ENCODE data around the gene ARHGAP8.
"Not testable (repeated sequence)": the region's sequence is repeated elsewhere in the genome, so short reads cannot be mapped to it uniquely, and the experiment has no call there.

Gene ARHGAP8

DNA sequence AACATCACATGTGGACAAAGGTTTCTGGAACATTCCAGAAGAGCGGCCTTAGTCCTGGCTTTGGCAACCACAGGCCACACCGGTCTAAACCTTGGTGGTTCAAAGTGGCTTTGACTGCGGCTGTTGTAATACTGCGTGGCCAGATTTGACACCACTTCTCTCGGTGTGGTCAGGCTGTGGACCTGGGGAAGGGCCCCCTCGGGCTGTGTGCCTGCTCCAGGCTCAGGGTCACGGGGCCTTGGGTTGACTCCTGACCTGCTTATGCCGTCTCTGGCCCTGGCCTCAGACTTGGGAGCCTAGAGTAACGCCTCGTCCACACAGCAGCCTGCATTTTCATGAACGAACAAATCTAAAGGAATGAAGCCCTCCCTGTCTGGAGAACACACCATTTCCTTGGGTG is 139.4 kb downstream of the ARHGAP8 start:
- FAIRE-seq: no peak

DNA sequence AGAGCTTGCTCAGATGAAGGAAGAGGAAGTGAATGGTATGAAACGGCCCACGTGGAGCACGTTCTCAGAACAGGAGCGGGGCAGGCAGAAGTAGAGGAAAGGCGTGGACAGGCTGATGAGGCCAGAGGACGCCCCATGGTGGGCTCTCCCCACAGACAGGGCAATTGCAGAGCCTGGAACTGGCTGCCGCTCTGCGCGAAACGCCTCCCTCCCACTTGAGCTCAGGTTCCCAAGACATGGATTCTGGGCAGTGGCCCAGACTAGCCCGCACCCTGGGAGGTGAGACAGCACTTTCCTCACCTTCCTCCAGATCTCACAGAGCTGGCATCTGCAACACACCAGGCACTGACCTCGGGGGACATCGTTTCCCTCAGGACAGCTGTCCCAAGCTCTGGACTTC is 139.9 kb downstream of the ARHGAP8 start:
- FAIRE-seq: no peak

DNA sequence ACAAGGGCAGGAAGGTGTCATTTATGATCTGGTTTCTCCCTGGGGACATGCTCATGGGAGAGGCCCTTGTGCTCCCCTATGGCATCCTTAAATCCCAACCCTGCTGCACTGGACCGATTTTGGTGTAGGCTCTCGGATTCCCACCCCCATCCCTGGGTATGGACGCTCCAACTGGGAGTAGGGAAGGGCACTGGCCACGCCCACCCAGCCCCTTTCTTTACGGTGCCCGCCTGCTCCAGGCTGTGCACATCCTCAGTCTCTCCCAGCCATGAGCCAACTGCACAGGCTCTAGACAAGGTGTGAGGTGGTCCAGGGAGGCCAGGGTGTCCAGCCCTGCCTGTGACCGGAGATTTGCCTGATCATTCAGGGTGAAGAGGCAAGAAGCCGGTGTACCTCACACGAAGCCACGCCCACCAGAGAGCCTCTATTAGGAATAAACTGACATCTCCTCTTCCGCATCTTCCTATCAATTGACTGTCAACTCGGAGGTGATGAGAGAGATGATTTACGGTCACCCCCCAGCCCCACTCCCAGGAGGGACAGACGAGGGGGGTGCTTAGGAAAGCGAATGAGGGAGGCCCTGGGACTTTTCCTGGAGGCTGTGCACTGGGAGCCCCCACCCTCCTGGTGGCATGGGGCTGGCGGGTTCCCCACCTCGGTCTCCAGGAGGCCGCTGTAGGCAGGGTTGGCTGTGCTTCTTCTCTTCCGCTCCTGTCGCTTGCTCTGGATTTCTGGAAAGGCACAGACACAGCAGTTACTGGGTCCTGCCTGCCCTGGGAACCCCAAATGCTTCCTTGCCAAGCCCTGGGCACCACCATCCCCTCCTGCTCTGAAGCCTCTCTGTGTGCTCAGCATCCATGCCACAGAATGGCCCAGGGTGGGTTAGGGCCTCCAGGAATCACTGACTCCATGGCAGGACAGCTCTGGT is 140.7 kb downstream of the ARHGAP8 start:
- no peak for FAIRE-seq

DNA sequence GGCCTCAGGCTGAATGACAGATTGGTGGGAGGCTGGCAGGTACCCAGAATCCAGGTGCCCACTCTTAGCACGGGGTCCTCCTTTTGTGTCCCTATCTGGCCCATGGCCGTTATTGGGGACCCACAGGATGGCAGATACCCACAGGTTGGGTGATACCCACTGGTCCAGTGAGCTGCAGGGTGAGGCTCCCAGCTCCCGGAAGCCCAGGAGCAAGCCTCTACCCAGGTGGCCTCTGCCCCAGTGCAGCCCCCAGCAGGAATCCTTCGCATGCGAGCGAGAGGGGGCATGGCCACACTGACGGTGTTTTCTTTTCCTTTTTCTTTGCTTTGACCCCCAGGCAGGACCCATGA is 141.3 kb downstream of the ARHGAP8 start:
- FAIRE-seq: no peak

DNA sequence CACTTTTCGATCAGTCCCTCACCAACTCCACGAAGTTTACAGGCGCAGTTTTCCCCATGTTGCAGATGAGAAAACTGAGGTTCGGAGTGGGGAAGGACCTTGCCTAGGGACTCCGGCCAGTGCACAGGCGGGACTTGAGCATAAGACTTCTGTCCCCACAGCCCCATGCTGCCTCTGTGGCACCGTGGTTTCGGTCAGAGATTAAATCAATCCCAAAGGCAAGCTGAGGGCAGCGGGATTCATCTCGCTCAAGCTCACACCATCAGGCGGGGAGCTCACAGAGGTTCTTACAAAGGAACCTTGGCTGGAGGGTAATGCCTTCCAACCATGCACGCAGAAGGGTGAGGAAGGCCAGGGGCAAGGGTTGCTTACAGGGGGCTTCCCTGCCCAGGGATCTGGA is 141.9 kb downstream of the ARHGAP8 start:
- FAIRE-seq: no peak

DNA sequence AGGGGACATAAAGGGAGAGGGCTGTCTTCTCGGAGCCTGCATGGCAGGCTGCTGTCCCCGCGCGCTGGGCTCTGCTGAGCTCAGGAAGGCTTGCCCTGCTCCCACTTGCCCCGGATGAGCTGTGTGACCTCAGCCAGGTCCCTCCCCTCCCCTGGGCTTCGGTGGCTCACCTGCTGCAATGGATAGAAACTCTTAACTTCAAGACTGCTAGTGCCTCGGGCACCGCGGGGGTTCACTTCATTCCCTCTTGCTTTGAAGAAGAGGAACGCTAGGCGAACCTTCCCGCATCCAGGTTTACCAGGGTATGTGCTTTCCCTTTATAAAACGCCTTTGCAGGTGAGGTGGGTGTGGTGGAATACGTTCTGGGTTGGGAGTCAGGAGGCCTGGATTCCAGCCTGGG is 142.4 kb downstream of the ARHGAP8 start:
- no peak for FAIRE-seq

DNA sequence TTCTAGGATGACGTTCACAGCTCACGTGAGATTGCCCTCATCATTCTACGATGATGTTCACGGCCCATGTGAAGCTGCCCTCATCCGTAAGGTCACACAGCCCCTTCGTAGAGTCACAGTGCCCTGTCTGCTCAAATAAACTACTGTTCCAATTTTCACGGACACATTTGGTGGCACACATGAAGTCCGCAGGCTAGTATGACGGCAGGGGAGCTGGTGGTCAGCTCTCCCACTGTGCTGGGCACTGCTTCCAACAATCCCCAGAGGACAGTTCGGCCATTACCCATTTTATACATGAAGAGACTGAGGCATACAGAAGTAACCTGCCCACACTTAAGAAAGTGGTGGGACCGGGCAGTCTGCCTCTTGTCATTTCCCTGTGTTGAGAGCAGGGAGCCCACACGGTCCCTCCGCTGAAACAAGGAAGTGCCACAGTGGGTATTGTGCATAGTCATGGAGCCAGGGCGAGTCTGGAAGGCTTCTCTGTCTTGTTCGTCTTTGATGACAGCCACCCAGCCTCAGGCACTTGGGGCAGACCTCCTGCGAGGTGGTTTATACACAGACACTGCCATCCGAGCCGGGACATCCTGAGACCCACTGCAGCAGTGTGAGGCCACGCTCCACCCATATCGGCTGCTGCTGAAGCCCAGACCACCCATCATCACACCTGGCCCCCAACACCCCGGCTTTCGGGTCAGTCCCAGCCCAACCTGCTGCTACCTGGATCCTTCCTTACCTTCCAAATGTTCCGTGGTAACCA is 143.1 kb downstream of the ARHGAP8 start:
- FAIRE-seq: no peak

DNA sequence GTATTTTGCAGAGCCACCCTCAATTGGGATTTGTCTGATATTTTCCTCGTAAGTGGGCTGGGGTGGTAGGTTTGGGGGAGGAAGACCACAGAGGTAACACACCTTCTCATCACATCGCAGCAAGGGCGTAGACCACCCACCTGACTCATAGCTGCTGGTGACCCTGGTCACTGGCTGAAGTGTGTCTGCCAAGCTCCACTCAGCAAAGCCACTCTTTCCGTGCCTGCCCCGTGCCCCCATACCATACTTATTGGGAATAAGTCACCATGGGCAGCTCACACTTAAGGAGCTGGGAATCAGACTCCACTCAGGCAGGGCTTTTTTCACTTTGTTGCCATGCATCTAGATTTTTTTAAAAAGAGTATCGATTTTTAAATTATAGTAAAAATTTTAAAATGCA is 145.9 kb downstream of the ARHGAP8 start:
- no peak for FAIRE-seq

DNA sequence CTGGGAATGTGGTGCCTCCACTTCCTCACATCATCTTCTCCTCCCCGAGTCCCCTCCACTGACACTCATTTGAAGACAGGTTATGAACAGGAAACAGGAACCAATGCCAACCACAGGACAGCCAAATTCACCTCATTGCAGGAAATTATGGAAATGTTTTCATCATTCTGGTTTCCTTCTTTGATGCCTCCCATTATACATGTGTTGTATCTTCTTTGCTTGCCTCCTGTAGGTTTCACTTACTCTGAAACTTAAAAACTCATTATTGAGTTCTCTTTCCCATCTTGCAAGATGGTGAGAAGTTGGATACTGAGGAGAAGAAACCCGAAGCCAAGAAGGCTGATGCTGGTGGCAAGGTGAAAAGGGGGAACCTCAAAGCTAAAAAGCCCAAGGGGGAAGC is 148.9 kb downstream of the ARHGAP8 start:
- no peak for FAIRE-seq

DNA sequence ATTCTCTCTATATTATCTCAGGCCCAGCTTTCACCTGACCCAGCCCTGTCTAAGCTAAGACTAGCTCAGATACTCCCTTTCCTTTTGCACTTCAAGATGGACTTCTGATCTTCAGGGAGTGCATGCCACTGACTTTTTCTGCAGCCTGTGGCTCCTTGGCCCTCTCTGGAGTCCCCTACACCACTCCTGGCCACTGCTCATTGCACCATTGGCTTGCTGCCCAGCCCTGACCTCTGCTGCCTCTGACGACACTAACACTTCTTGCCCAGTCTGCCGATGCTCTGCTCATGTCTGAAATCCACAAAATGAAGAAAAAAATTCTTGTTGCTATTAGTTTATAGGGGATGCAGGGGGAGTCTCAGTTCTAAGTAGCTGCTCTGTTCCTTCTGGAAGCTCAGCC is 150.8 kb downstream of the ARHGAP8 start:
- not testable (repeated sequence) for FAIRE-seq

DNA sequence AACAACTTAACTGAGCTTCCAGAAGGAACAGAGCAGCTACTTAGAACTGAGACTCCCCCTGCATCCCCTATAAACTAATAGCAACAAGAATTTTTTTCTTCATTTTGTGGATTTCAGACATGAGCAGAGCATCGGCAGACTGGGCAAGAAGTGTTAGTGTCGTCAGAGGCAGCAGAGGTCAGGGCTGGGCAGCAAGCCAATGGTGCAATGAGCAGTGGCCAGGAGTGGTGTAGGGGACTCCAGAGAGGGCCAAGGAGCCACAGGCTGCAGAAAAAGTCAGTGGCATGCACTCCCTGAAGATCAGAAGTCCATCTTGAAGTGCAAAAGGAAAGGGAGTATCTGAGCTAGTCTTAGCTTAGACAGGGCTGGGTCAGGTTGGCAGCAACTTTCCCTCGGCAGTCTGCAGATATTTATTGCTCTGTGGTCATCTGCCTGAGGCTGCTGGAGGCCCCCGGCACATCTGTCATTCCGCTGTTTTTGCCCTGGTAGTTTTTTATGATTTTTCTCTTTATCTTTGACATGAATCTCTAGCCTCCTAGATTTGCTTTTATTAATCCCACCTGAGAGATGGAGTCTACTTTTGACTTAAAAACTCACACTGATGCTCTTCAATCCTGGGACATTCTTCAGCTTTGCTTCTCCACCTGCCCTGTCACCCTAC is 152.2 kb downstream of the ARHGAP8 start:
- not testable (repeated sequence) for FAIRE-seq

DNA sequence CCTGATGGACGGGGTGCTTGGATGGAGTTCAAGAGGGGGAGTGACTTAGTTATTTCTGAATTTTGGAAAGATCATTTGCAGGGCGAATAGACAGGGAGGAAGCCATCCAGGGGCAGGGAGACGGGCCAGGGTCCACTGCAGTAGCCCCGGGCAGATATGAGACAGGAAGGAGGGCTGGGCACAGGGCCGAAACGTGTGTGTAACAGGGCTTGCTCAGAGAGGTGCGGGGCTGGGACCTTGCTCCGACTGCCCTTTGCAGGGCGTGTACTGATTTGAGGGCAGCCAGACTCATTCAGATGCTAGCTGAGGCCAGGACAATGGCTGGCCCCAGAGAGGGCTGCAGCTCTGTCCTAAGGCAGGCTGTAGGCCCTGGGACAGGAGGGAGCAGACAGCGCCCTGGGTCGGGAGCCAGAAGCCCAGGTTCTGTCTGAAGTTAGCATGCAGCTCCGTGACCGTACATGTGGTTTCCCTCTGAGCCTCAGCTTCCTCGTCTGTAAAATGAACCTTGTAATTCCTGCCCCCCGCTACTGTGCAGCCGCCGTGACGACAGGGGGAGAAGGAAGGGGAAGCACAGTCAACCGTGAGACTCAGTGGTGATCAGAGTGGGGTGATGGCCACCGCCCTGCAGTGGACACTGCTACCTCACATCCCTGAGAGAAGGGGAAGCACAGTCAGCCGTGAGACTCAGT is 154.0 kb downstream of the ARHGAP8 start:
- no peak for FAIRE-seq

DNA sequence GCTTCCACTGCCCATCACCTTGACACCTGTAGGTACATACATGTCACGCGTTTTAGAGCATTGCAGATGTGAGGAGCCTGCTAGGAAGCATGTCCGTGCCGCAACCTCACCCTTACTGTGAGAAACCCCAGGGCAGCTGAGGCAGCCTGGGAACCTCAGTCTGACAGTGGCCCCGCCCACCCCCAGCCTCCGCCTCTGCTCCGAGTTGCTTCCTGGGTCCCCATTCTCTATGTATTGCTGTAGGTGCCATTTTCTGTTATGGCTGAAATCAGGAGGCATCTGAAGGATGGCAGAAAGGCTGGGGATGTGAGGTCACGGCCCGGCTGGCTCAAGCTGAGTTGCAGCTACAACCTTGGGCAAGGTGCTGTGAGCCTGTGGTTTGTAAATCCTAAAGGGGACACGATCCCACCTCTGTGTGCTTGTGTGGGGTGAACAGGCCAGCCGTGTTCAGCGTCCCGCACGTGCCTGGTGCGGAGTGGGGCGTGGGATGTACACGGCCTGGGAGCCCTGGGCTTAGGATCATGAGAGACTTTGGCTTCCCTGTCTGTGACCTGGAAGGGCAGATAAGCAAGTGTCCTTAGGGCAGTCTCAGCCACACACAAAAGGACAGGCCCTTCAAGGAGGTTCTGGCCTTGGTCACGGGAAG is 154.7 kb downstream of the ARHGAP8 start:
- no peak for FAIRE-seq

DNA sequence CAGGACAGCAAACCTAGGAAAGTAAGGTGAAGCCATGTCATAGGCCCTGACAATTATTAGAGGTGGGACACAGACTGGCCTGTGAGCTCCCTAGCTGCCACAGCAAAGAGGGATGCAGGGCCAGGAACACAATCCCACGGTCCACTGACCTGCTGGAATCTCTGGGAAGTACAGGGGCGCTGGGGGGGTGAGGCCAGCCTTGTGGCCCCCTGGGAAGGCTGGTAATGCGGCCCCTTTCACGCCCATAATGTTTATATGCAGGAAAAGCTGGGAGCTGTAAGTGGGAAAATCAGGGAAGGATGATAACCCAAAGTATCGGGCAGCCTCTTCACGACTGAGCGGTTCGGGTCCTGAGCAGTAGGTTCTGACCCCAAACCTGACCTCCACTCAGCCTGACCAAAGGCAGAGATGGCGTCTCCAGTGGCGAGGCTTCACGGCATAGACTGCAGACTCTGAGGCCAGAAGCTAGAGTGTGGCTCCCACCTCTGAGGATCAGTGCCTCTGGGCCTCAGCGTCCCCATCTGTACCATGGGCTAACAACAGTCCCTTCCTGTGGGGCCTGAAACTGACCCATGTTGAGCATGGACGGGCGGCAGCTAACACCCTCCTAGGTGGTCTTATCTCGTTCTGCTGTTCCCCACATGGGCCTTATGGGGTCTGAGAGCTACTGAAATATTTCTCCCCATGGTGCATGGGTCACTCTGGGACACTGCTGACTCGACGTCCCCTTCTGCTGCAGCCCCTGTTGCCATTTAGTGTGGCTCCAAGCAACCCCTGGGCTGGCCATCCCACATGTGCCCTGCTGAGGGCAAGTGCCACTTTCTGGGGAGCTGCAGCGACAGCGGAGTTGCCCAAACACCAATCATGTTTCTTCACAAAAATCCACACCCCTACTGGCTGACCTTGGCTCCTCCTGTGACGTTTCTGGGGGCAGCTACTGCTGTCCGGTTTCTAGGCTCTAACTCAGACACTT is 155.7 kb downstream of the ARHGAP8 start:
- no peak for FAIRE-seq

DNA sequence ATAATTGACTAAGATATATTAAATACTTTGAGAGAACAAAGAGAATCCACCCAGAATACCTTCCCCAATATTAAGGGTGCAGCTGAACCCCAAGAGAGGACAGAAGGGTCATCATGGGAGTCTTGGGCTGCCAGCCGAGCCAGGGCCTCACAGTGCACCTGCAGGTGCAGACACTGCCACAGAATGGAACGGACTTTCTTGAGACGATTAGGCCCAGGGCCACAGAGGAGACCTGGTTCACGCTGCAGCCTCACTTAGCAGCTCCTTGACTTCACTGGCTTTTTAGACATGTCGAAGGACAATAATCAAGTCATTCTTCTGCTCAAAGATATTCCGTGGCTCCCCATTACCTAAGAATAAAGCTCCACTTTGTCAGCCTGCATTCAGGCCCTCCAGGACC is 156.9 kb downstream of the ARHGAP8 start:
- FAIRE-seq: no peak

Data from TTC549 (cell line).